Stimulated activated CD8-positive, alpha-beta memory T cell treated with anti-CD3 and anti-CD28 coated beads, Interleukin-15, amount 100 ng/mL, for 4 hours (primary cell): ENCODE data around the gene CBX6.

ENCODE experiments used
- DNase-seq, 2 donors: peaks; one replicate each; pipeline ENCODE4 v3.0.0-alpha.2; 2020; ENCODE audit warnings: low read depth in 2 of 2

CBX6 gene

GRCh38 chr22:38840129-38840528 is 31.9 kb downstream of the CBX6 start:
- no peak for DNase-seq

- DNase-seq, result no peak
These were observed 32.3 kb downstream of the CBX6 start for GRCh38 chr22:38839686-38840085.

DNA sequence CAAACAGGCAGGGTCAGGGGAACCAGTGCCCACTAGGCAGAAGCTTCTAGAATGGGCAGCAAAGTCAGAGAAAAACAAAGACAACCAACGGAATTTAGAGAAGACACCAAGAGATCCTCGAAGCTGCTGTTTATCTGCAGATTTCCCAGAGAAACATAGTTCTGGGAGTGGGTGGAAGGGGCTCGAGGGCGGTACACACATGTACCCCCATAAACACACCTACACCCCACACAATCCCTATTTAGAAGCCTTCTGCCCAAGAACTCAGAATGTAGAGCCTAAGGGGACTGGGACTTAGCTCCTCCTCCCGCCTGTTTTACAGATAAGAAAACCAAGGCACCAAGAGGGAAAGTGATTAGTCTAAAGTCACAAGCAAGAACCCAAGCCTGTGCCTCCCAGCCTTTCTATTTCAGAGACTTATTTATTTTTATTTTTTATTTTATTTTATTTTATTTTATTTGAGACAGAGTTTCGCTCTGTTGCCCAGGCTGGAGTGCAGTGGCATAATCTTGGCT is 34.5 kb downstream of the CBX6 start:
- no peak for DNase-seq

GRCh38 chr22:38835888-38836301 is 36.1 kb downstream of the CBX6 start:
- no peak for DNase-seq

- DNase-seq, result no peak
These were observed 37.0 kb downstream of the CBX6 start for GRCh38 chr22:38834991-38835390.

DNA sequence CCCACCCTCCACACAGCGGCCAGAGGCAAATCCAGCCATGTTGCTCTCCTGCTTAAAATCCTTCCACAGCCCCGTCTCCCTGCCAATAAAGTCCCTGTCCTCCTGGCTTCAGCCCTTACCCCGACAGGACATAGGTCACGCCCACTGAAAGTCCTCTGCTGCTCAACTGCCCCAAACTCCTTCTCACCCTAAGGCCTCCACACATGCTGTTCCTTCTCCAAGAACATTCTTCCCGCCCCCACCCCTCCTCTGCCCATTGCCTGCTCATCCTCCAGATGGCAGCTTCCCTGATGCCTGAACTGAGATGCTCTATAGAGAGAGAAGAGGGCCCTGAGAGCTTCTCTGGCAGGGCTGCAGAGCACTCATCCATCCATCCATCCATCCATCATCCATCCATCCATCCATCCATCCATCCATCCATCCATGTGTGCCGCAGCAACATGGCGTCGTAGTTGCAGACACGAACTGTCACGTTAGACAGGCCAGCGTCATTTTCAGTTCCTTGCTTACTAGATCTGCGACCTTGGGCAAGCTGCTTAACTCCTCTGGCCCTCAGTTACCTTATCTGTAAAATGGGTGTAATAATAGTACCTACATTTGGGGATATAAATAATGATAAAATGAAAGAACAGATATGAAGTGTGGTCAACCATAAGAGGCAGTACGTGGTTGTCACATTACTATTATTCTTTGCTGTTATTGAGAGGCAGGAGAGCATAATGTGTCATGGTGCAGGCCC is 37.6 kb downstream of the CBX6 start:
- no peak for DNase-seq

- DNase-seq, result no peak
These were observed 39.0 kb downstream of the CBX6 start for GRCh38 chr22:38833061-38833460.

DNA sequence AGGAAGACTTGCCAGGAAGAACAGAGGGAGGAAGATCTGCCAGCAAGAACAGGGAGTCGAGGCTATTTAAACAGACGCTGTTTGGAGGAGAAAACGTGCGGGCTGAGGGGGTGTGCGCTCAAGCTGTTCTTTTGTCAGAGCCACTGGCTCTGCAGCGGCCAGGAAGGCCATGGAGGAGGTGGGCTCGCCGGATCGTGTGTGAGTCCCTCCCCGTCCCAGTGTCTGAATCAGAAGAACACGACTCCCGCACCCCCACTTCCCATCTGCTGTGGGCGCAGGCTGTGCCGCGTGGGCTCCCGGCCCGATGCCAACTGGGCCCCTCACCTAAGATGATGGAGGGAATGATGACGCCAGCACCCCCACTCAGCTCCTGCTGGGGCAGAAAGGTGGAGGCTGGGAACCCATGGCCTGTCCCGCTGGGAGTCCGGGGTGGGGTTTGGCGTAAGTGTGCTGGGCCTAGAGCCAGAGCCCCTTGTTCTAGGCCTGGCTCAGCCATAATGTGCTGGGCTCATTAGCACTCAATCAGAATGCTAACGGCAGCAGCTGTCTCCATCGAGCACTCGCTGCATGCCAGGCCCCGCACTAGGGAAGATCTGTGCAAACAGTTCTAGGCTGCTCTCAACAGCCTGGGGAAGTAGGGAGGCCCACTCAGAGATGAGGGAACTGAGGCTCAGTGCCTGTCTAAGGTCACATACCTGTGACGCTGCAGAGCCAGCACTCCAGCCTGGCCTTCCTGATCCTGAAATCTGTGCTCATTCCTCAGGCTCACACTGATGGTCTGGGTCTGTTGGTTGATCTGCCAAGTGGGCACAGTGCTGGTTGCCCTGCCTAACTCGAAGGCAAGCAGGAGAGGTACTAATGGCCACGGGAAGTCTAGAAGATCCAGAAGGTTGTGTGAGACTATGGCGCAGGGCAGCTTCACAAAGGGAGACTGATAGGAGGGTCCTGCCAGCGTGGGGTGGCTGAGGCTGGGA is 39.7 kb downstream of the CBX6 start:
- DNase-seq, result no peak

GRCh38 chr22:38831166-38831945 is 40.7 kb downstream of the CBX6 start:
- no peak for DNase-seq

GRCh38 chr22:38830845-38831108 is 41.2 kb downstream of the CBX6 start:
- no peak for DNase-seq

DNA sequence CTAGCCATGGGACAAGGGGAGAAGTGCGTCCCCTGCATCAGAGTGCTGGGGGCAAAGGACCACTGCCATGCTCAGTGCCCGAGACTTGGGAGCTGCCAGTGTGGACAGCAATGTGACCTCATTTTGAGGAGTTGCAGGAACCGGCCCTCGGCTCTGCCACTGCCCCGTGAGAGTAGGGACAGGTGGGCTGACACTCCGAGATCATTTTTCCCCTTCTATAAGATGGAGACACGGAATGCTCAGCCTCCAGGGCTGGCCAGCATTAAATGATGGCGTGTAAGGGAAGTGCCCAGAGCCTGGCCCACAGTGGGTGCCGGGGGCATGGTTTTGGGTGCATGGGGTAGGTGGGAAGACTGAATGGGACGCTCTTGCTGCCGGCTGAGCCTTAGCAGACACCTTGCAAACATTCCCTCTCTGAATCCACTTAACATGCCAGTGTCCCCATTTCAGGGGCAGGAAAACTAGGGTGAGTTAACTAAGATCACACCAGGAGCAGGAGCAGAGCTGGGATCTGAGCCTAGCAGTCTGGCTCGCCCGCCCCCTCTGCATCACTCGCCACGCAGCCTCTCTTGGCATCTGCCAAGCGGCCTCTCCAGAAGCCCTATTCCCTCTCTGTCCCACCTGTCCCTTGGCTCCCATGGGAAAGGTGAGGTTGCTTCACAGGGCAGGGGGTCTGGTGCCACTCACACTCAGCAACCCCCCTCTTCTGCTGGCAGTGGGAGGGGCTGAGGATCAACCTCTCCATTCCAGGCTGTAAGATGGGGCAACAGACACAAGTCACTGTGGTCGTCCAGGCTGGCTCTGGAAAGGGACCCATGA is 41.8 kb downstream of the CBX6 start:
- DNase-seq, result no peak

DNA sequence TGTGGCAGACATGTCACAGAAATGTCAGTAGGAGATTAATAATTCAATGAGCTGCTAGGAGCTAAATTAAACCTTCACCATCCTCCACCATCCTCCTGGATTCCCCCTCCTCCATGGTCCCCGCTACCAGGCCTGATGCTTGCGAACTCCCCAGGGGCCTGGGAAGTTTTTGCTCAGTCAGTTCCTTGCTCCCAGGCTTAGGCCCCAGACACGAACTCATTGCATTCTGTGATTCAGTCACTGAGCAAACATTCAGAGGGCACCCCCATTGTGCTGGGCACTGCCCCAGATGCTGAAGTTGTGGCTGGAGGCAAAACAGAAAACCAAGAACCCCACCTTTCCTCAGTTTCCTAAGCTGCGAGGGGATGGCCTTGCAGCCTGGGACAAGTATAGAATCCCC is 42.5 kb downstream of the CBX6 start:
- no peak for DNase-seq

- DNase-seq, result no peak
These were observed 43.3 kb downstream of the CBX6 start for GRCh38 chr22:38828616-38829205.

DNA sequence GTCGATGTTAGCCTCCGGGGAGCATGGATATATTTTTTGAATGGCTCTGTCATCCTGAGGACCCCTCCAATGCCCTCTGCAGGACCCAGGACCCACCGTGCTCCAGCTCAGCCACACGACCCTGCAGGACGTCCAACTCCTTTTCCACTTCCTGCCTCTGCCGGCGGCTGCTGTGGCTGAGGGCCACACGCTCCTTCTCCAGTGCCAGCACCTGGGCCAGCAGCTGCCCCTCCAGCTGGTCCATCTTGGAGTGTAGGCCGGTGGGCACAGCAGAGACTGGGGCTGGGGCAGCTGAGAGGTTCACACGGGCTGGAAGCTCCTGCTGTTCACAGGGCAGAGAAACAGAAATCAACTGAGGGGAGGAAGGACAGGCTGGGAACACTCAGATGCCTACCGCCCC is 43.8 kb downstream of the CBX6 start:
- no peak for DNase-seq

DNA sequence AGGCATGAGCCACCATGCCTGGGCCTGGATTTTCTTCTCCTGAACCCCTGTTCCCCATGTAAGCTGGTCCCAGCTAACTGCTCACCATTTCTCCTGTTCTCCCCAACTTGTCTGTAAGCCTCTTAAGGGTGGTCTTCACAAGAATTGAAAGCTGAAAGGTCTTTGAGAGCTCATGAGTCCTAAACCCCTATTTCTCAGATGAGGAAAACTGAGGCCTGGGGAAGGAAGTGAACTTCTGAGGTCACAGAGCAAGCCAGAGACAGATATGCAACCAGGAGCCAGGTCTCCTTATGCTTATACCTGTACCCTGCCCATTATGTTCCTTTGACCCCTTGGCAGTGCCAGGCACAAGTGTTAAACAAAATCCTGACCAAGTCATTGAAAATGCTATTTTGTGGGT is 44.5 kb downstream of the CBX6 start:
- no peak for DNase-seq

- no peak for DNase-seq
These were observed 45.2 kb downstream of the CBX6 start for GRCh38 chr22:38826801-38827200.

- no peak for DNase-seq
These were observed 45.6 kb downstream of the CBX6 start for GRCh38 chr22:38826386-38826785.

DNA sequence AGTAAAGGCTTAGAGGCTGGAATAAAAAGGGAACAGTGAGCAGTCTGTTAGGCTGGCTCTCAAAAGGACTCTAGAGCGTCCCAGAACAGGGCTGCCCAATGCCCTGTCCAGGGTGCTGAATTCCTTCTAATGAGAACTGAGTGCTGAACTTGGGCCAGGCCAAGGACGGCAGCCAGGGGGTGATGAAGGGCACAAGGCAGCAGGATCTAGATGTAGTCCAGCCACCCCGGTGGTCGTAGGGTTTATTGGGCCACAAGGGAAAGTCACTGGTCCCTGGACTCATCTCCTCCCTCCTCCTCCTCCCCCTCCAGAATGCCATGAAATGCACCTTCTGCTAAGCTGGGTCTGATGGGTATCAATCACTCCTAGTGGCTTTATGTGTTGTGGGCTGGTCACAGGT is 47.4 kb downstream of the CBX6 start:
- no peak for DNase-seq

DNA sequence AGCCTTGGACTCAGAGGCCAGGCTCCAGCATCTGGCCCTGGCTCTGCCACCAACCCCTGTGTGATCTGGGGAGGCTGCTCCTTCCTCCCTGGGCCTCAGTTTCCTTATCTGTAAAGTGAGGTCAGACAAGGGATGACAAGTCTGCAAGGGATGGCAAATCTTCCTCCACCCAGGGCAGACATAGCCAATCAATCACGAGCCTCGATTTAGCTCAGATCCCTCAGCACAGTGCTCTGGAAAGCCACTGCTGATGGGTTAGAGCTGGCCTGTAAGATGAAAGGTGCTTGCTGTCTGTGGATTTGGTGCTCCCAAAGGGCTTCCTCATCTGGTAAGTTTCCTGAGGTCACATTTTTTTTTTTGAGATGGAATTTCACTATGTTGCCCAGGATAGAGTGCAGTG is 48.4 kb downstream of the CBX6 start:
- no peak for DNase-seq

DNA sequence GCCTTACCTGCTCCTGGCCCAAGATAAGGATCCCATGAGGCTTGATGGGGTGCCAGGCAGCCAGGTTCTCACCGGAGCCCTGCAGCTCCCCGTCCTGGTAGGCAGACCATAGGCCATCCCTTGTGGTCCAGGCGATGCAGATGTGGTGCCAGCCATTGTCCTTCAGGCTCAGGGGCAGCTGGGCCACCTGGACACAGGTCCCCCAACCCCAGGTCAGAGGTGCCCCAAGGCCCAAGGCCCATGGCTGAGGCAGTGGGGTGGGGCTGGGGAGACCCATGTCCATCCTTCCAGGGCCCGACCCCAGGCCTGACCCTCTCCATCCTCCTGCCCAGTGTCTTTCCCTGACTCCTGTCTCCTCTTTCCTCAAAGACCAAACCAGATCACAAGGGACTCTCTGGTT is 48.9 kb downstream of the CBX6 start:
- DNase-seq, result no peak

DNA sequence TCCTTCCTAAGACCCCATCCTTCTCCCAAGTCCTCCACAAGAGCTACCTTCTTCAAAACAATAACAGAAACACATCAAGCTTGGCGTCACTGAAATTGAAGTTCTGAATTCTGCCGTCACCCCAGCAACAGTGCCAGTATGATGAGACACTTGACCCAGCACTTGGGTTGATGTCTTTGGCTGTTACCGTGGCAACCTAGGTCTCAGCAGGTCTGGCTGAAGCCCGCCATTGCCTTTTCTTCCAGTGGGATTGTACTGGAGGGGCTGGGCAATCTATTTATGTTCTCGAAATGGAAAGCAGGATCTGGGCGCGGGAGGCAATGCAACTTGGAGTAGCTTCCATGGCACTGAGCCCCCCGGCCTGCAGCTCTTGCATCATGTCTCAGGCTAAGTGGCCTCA is 52.0 kb downstream of the CBX6 start:
- no peak for DNase-seq
